ENCODE data around the gene PKD2L1.
A peak's percentile ranks its signal among the peaks of the same experiment; 100 is the strongest.

PKD2L1 gene

DNA sequence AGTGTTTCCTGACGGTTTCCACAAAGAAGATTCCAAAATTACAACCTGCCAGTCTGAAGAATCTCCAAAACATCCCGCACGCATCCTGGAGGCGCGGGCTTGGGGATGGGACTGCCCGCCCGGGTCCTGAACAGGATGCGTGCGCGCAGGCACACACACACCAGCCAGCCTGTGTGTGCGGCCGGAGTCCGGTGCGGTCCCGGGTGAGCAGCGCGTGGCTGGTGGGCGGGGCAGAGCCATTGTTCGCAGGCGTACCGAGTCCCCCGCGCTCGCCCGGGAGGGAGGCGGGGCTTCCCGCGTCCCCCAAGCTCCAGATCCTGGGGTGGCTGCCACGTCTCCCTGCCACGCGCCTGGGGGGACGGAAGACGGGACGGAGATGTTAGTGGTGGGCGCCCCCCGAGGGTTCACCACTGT is 16.3 kb upstream of the PKD2L1 start:
- POLR2A ChIA-PET (ENCODE audit: low non-redundant PET), result interaction anchor here (1.0 to 4.7 kb wide), 5 partner anchors 17 to 168 kb away, joined by 3 to 54 read pairs (median 6); partner anchors contain the start of gene PKD2L1
- DNase-seq (ENCODE audit: low spot score), result peak; percentile 71
- CTCF ChIA-PET, result interaction anchor here (0.7 to 4.9 kb wide), 4 partner anchors 19 to 180 kb away, joined by 3 to 24 read pairs (median 4); no protein-coding TSS in a partner anchor

GRCh38 chr10:100345570-100346330 is 15.7 kb upstream of the PKD2L1 start:
- H3K27ac ChIP-seq, result peak overlapping the region; percentile 92
- TF ChIP-seq, protein P1, sequence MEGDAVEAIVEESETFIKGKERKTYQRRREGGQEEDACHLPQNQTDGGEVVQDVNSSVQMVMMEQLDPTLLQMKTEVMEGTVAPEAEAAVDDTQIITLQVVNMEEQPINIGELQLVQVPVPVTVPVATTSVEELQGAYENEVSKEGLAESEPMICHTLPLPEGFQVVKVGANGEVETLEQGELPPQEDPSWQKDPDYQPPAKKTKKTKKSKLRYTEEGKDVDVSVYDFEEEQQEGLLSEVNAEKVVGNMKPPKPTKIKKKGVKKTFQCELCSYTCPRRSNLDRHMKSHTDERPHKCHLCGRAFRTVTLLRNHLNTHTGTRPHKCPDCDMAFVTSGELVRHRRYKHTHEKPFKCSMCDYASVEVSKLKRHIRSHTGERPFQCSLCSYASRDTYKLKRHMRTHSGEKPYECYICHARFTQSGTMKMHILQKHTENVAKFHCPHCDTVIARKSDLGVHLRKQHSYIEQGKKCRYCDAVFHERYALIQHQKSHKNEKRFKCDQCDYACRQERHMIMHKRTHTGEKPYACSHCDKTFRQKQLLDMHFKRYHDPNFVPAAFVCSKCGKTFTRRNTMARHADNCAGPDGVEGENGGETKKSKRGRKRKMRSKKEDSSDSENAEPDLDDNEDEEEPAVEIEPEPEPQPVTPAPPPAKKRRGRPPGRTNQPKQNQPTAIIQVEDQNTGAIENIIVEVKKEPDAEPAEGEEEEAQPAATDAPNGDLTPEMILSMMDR (conservative IDR thresholded peaks at IDR 0.05; ENCODE audit: low read depth), result no peak
- CTCF ChIA-PET, result interaction anchor here (0.7 to 4.9 kb wide), 8 partner anchors 19 to 398 kb away, joined by 3 to 24 read pairs (median 4); no protein-coding TSS in a partner anchor
- POLR2A ChIA-PET (ENCODE audit: low non-redundant PET), result interaction anchor here (0.6 to 4.7 kb wide), 3 partner anchors 16 to 33 kb away, joined by 4 to 54 read pairs (median 8); partner anchors contain the start of gene PKD2L1
- DNase-seq (ENCODE audit: low spot score), result no peak

More for the DNA sequence above, 16.3 kb upstream of the PKD2L1 start:
- TF ChIP-seq, protein P1 (conservative IDR thresholded peaks at IDR 0.05; ENCODE audit: low read depth), result no peak
- peak overlapping the region; percentile 92 for H3K27ac ChIP-seq

GRCh38 chr10:100344241-100344788 is 14.3 kb upstream of the PKD2L1 start:
- H3K27ac ChIP-seq, result peak overlapping the region; percentile 46; the same call in 1 of the 2 replicates
- CTCF ChIA-PET, result interaction anchor here (0.7 to 2.3 kb wide), 4 partner anchors 89 to 174 kb away, joined by 3 to 5 read pairs (median 4); no protein-coding TSS in a partner anchor
- no peak for DNase-seq (ENCODE audit: low spot score)
- TF ChIP-seq, protein P1 (conservative IDR thresholded peaks at IDR 0.05; ENCODE audit: low read depth), result no peak
- POLR2A ChIA-PET (ENCODE audit: low non-redundant PET), result interaction anchor here (1.5 kb wide), 1 partner anchor 29 kb away, joined by 5 read pairs; no protein-coding TSS in a partner anchor

- ChIA-PET POLR2A (ENCODE audit: low non-redundant PET) (no interaction called here), CTCF (interaction anchor here (0.6 to 1.0 kb wide), 11 partner anchors 32 to 259 kb away, joined by 3 to 7 read pairs (median 4); no protein-coding TSS in a partner anchor)
- peak overlapping the region; percentile 1; the same call in 1 of the 2 replicates for H3K27ac ChIP-seq
- DNase-seq (ENCODE audit: low spot score), result no peak
- TF ChIP-seq, protein P1 (conservative IDR thresholded peaks at IDR 0.05; ENCODE audit: low read depth), result peak; percentile 25; the same call in 1 of the 2 replicates
Measured at GRCh38 chr10:100342627-100342972, 12.6 kb upstream of the PKD2L1 start.

GRCh38 chr10:100341953-100342626 is 12.1 kb upstream of the PKD2L1 start:
- DNase-seq (ENCODE audit: low spot score), result peak; percentile 88
- peak overlapping the region; percentile 1; the same call in 1 of the 2 replicates for H3K27ac ChIP-seq
- ChIA-PET POLR2A (ENCODE audit: low non-redundant PET) (no interaction called here), CTCF (interaction anchor here (0.7 to 1.2 kb wide), 5 partner anchors 29 to 177 kb away, joined by 3 to 4 read pairs (median 4); no protein-coding TSS in a partner anchor)
- TF ChIP-seq, protein P1 (conservative IDR thresholded peaks at IDR 0.05; ENCODE audit: low read depth), result peak; percentile 72

All from RWPE1 (cell line).